ENCODE measurements around the gene SMAP1. TPM values are rescaled to one million over a fixed set of nuclear protein-coding genes. Genes with fewer than 3 reads are reported as not detected.

SMAP1 gene
- total RNA-seq, 2 donors from 2014 or later = 36.6 to 49.4 TPM

- no peak for DNase-seq
- H3K4me1 ChIP-seq (ENCODE audit: control insufficient read depth, insufficient read depth, low read length) = no peaks in the 10 kb centered on the region
- no peak overlapping the region for H3K4me3 Mint-ChIP-seq
- WGBS, 2 experiments (ENCODE audit: insufficient coverage in 1 of 2, insufficient read length in 1 of 2) = 94% methylated on average over 1 of the region's 1 CpG; no CpG with 5 or more reads in 1 of the 2 experiments
- H3K36me3 Mint-ChIP-seq (ENCODE audit: low read depth) = no peaks in the 10 kb centered on the region
- H3K27ac ChIP-seq (ENCODE audit: low read depth, low read length) = no peak overlapping the region
- no peaks in the 10 kb centered on the region for H3K4me1 Mint-ChIP-seq
- no peaks in the 10 kb centered on the region for H3K9me3 ChIP-seq (ENCODE audit: control insufficient read depth, low read length)
- H3K9me3 Mint-ChIP-seq = no peaks in the 10 kb centered on the region
- no peaks in the 10 kb centered on the region for H3K36me3 ChIP-seq (ENCODE audit: control insufficient read depth, insufficient read depth, low read length)
- no peak overlapping the region for H3K4me3 ChIP-seq (ENCODE audit: low read length)
- H3K27me3 ChIP-seq (ENCODE audit: control insufficient read depth, insufficient read depth, low read length, poor library complexity, severe bottlenecking) = no peaks in the 10 kb centered on the region
- no peaks in the 10 kb centered on the region for H3K27me3 Mint-ChIP-seq (ENCODE audit: insufficient read depth)
- H3K27ac Mint-ChIP-seq = no peak overlapping the region
- H3K9ac ChIP-seq (ENCODE audit: extremely low read depth, low read length, poor library complexity, severe bottlenecking) = no peak overlapping the region
- TF ChIP-seq, protein P1, sequence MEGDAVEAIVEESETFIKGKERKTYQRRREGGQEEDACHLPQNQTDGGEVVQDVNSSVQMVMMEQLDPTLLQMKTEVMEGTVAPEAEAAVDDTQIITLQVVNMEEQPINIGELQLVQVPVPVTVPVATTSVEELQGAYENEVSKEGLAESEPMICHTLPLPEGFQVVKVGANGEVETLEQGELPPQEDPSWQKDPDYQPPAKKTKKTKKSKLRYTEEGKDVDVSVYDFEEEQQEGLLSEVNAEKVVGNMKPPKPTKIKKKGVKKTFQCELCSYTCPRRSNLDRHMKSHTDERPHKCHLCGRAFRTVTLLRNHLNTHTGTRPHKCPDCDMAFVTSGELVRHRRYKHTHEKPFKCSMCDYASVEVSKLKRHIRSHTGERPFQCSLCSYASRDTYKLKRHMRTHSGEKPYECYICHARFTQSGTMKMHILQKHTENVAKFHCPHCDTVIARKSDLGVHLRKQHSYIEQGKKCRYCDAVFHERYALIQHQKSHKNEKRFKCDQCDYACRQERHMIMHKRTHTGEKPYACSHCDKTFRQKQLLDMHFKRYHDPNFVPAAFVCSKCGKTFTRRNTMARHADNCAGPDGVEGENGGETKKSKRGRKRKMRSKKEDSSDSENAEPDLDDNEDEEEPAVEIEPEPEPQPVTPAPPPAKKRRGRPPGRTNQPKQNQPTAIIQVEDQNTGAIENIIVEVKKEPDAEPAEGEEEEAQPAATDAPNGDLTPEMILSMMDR (conservative IDR thresholded peaks at IDR 0.05) = no peak
These were observed 29.2 kb upstream of the SMAP1 start for GRCh38 chr6:70638468-70638867.

GRCh38 chr6:70651326-70651905 lies 16.3 kb upstream of the SMAP1 start:
- Mint-ChIP-seq H3K27ac (no peak overlapping the region), H3K4me1 (no peaks in the 10 kb centered on the region)
- H3K27ac ChIP-seq (ENCODE audit: low read depth, low read length) = no peak overlapping the region

GRCh38 chr6:70652216-70652615 lies 15.5 kb upstream of the SMAP1 start:
- Mint-ChIP-seq H3K4me3 (no peak overlapping the region), H3K9me3 (no peaks in the 10 kb centered on the region), H3K36me3 (ENCODE audit: low read depth) (no peaks in the 10 kb centered on the region), H3K27me3 (ENCODE audit: insufficient read depth) (no peaks in the 10 kb centered on the region), H3K27ac (no peak overlapping the region), H3K4me1 (no peaks in the 10 kb centered on the region)
- Histone ChIP-seq H3K9me3 (ENCODE audit: control insufficient read depth, low read length) (no peaks in the 10 kb centered on the region), H3K4me1 (ENCODE audit: control insufficient read depth, insufficient read depth, low read length) (no peaks in the 10 kb centered on the region), H3K4me3 (ENCODE audit: low read length) (no peak overlapping the region), H3K9ac (ENCODE audit: extremely low read depth, low read length, poor library complexity, severe bottlenecking) (no peak overlapping the region), H3K36me3 (ENCODE audit: control insufficient read depth, insufficient read depth, low read length) (no peaks in the 10 kb centered on the region), H3K27ac (ENCODE audit: low read depth, low read length) (no peak overlapping the region), H3K27me3 (ENCODE audit: control insufficient read depth, insufficient read depth, low read length, poor library complexity, severe bottlenecking) (no peaks in the 10 kb centered on the region)
- no peak for DNase-seq
- TF ChIP-seq, protein P1 (conservative IDR thresholded peaks at IDR 0.05) = no peak
- WGBS, 2 experiments (ENCODE audit: insufficient coverage in 1 of 2, insufficient read length in 1 of 2) = 79% methylated on average over 1 of the region's 1 CpG; no CpG with 5 or more reads in 1 of the 2 experiments

More at GRCh38 chr6:70651326-70651905, 16.3 kb upstream of the SMAP1 start:
- Mint-ChIP-seq H3K27me3 (ENCODE audit: insufficient read depth) (no peaks in the 10 kb centered on the region), H3K4me3 (no peak overlapping the region), H3K9me3 (no peaks in the 10 kb centered on the region), H3K36me3 (ENCODE audit: low read depth) (no peaks in the 10 kb centered on the region)
- H3K4me3 ChIP-seq (ENCODE audit: low read length) = no peak overlapping the region
- H3K36me3 ChIP-seq (ENCODE audit: control insufficient read depth, insufficient read depth, low read length) = no peaks in the 10 kb centered on the region
- 86 to 100% methylated on average over 1 to 3 of the region's 3 CpGs for WGBS, 2 experiments (ENCODE audit: insufficient coverage in 1 of 2, insufficient read length in 1 of 2)
- no peaks in the 10 kb centered on the region for H3K4me1 ChIP-seq (ENCODE audit: control insufficient read depth, insufficient read depth, low read length)
- H3K9ac ChIP-seq (ENCODE audit: extremely low read depth, low read length, poor library complexity, severe bottlenecking) = no peak overlapping the region
- H3K9me3 ChIP-seq (ENCODE audit: control insufficient read depth, low read length) = no peaks in the 10 kb centered on the region
- DNase-seq = no peak
- TF ChIP-seq, protein P1 (conservative IDR thresholded peaks at IDR 0.05) = no peak
- H3K27me3 ChIP-seq (ENCODE audit: control insufficient read depth, insufficient read depth, low read length, poor library complexity, severe bottlenecking) = no peaks in the 10 kb centered on the region

Data from endodermal cell (in vitro differentiated cells).